HUES48 (cell line): Measurements from ENCODE around the gene PEA15.

Experiments
- H3K27ac ChIP-seq: one replicate; pipeline ENCODE4 v1.7.0; 2013; ENCODE audit warnings: low read depth, low read length, inconsistent platforms
- H3K27me3 ChIP-seq: 2 replicates; pipeline ENCODE4 v1.6.1; 2013; ENCODE audit warnings: mild to moderate bottlenecking, low read length; ENCODE audit not compliant: control insufficient read depth, insufficient read depth
- H3K36me3 ChIP-seq: 2 replicates; pipeline ENCODE4 v1.6.1; 2013; ENCODE audit warnings: low read length; ENCODE audit not compliant: control insufficient read depth, insufficient read depth
- H3K4me1 ChIP-seq: 2 replicates; pipeline ENCODE4 v1.6.1; 2013; ENCODE audit warnings: mild to moderate bottlenecking, low read length; ENCODE audit not compliant: control insufficient read depth, insufficient read depth
- H3K4me3 ChIP-seq: 2 replicates; pipeline ENCODE4 v1.5.1; 2013; ENCODE audit warnings: mild to moderate bottlenecking, low read depth, low read length
- H3K9ac ChIP-seq: 2 replicates; pipeline ENCODE4 v1.6.1; 2013; ENCODE audit warnings: mild to moderate bottlenecking, low read depth, low read length, moderate library complexity
- H3K9me3 ChIP-seq: 2 replicates; pipeline ENCODE4 v1.6.1; 2013; ENCODE audit warnings: low read length; ENCODE audit not compliant: control insufficient read depth, insufficient read depth

PEA15 gene

GRCh38 chr1:160193832-160194736 is 11.1 kb upstream of the PEA15 start:
- no peaks in the 10 kb centered on the region for H3K36me3 ChIP-seq
- no peak overlapping the region for H3K4me3 ChIP-seq
- H3K9ac ChIP-seq, result no peak overlapping the region
- no peaks in the 10 kb centered on the region for H3K27me3 ChIP-seq
- peaks cover 22% of the 10 kb centered on the region for H3K4me1 ChIP-seq
- no peaks in the 10 kb centered on the region for H3K9me3 ChIP-seq
- H3K27ac ChIP-seq, result no peak overlapping the region

- no peaks in the 10 kb centered on the region for H3K27me3 ChIP-seq
- H3K36me3 ChIP-seq, result no peaks in the 10 kb centered on the region
- H3K27ac ChIP-seq, result no peak overlapping the region
- H3K9me3 ChIP-seq, result no peaks in the 10 kb centered on the region
- no peak overlapping the region for H3K4me3 ChIP-seq
- H3K9ac ChIP-seq, result no peak overlapping the region
- peaks cover 20% of the 10 kb centered on the region for H3K4me1 ChIP-seq
These were observed 10.5 kb upstream of the PEA15 start for GRCh38 chr1:160194737-160195059.

GRCh38 chr1:160196143-160196542 is 9.0 kb upstream of the PEA15 start:
- H3K27me3 ChIP-seq, result no peaks in the 10 kb centered on the region
- no peaks in the 10 kb centered on the region for H3K36me3 ChIP-seq
- no peak overlapping the region for H3K27ac ChIP-seq
- no peaks in the 10 kb centered on the region for H3K9me3 ChIP-seq
- H3K4me3 ChIP-seq, result no peak overlapping the region
- H3K9ac ChIP-seq, result no peak overlapping the region
- H3K4me1 ChIP-seq, result peaks cover 16% of the 10 kb centered on the region

GRCh38 chr1:160197231-160197630 is 8.0 kb upstream of the PEA15 start:
- Histone ChIP-seq H3K36me3 (no peaks in the 10 kb centered on the region), H3K9me3 (no peaks in the 10 kb centered on the region), H3K27me3 (no peaks in the 10 kb centered on the region), H3K27ac (no peak overlapping the region), H3K9ac (no peak overlapping the region), H3K4me3 (no peak overlapping the region), H3K4me1 (peaks cover 16% of the 10 kb centered on the region)

GRCh38 chr1:160200786-160201185 is 4.4 kb upstream of the PEA15 start:
- Histone ChIP-seq H3K27me3 (no peaks in the 10 kb centered on the region), H3K4me1 (peaks cover 8% of the 10 kb centered on the region), H3K27ac (no peak overlapping the region), H3K9ac (no peak overlapping the region), H3K4me3 (no peak overlapping the region), H3K9me3 (no peaks in the 10 kb centered on the region), H3K36me3 (no peaks in the 10 kb centered on the region)

- Histone ChIP-seq H3K4me3 (peak overlapping the region; percentile 47; the same call in 1 of the 2 replicates), H3K36me3 (peaks cover 26% of the 10 kb centered on the region), H3K4me1 (peaks cover 46% of the 10 kb centered on the region), H3K9ac (peak overlapping the region; percentile 45; the same call in 1 of the 2 replicates), H3K27ac (no peak overlapping the region), H3K9me3 (no peaks in the 10 kb centered on the region), H3K27me3 (no peaks in the 10 kb centered on the region)
These were observed 500 bp upstream of the PEA15 start for GRCh38 chr1:160204526-160205241.

- Histone ChIP-seq H3K36me3 (peaks cover 33% of the 10 kb centered on the region), H3K4me1 (peaks cover 58% of the 10 kb centered on the region), H3K27ac (peak overlapping the region; percentile 85)
These were observed 829 bp downstream of the PEA15 start for GRCh38 chr1:160206036-160206389.

GRCh38 chr1:160206421-160207117 is 1.4 kb downstream of the PEA15 start:
- Histone ChIP-seq H3K4me1 (peaks cover 62% of the 10 kb centered on the region), H3K4me3 (peak overlapping the region; percentile 98), H3K27ac (peak overlapping the region; percentile 82), H3K9ac (peak overlapping the region; percentile 87), H3K36me3 (peaks cover 37% of the 10 kb centered on the region), H3K9me3 (no peaks in the 10 kb centered on the region), H3K27me3 (no peaks in the 10 kb centered on the region)

More at GRCh38 chr1:160206036-160206389, 829 bp downstream of the PEA15 start:
- peak overlapping the region; percentile 87 for H3K9ac ChIP-seq
- no peaks in the 10 kb centered on the region for H3K9me3 ChIP-seq
- peak overlapping the region; percentile 98 for H3K4me3 ChIP-seq
- H3K27me3 ChIP-seq, result no peaks in the 10 kb centered on the region

- Histone ChIP-seq H3K4me3 (no peak overlapping the region), H3K9ac (no peak overlapping the region), H3K27ac (peak overlapping the region; percentile 62)
These were observed 2.0 kb downstream of the PEA15 start for GRCh38 chr1:160207118-160207650.

GRCh38 chr1:160207771-160208556 is 2.8 kb downstream of the PEA15 start:
- peaks cover 63% of the 10 kb centered on the region for H3K4me1 ChIP-seq
- no peaks in the 10 kb centered on the region for H3K9me3 ChIP-seq
- H3K36me3 ChIP-seq, result peaks cover 51% of the 10 kb centered on the region
- H3K27ac ChIP-seq, result peak overlapping the region; percentile 25
- H3K9ac ChIP-seq, result no peak overlapping the region
- no peaks in the 10 kb centered on the region for H3K27me3 ChIP-seq
- H3K4me3 ChIP-seq, result no peak overlapping the region

More at GRCh38 chr1:160207118-160207650, 2.0 kb downstream of the PEA15 start:
- H3K4me1 ChIP-seq, result peaks cover 63% of the 10 kb centered on the region
- H3K27me3 ChIP-seq, result no peaks in the 10 kb centered on the region
- H3K9me3 ChIP-seq, result no peaks in the 10 kb centered on the region
- peaks cover 43% of the 10 kb centered on the region for H3K36me3 ChIP-seq
